ENCODE results near the gene FRY.

DNA sequence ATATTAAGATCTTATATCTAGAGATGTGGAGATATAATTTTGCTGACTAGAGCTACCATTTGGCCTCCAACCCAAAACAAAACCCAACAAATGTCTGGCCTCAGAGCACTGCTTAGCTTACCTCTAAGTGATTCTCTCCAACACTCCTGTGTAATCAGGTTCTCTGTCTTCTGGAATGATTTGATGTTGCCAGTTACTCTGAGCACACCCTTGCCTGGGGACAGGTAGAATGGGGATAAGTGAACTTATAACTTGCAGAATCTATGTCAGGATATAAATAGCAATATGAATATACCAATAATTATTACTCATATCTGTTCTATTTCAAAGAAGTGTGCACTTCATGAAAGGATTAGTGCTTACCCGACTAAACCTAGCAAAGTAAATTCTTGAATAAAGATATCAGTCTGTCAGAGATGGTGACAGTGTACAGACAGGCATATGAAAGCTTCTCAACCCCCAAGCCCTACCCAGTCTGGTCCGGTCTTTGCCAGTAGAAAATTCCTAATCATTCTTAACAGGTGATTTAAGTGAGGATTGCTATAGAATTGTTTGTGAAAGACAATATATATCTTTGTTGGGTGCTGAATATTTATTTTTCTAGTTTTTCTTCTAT is 250.6 kb downstream of the FRY start:
- TF ChIP-seq, protein P1, sequence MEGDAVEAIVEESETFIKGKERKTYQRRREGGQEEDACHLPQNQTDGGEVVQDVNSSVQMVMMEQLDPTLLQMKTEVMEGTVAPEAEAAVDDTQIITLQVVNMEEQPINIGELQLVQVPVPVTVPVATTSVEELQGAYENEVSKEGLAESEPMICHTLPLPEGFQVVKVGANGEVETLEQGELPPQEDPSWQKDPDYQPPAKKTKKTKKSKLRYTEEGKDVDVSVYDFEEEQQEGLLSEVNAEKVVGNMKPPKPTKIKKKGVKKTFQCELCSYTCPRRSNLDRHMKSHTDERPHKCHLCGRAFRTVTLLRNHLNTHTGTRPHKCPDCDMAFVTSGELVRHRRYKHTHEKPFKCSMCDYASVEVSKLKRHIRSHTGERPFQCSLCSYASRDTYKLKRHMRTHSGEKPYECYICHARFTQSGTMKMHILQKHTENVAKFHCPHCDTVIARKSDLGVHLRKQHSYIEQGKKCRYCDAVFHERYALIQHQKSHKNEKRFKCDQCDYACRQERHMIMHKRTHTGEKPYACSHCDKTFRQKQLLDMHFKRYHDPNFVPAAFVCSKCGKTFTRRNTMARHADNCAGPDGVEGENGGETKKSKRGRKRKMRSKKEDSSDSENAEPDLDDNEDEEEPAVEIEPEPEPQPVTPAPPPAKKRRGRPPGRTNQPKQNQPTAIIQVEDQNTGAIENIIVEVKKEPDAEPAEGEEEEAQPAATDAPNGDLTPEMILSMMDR (conservative IDR thresholded peaks at IDR 0.05; ENCODE audit: low read length) = no peak
- TF ChIP-seq EZH2phosphoT487 (IDR thresholded peaks at IDR 0.05; ENCODE audit: borderline replicate concordance) = no peak
